Thymus (tissue), 11 donors: ENCODE results near the gene MMEL1. TPM values are rescaled to one million over a fixed set of nuclear protein-coding genes. Genes with fewer than 3 reads are reported as not detected.

Experiments
- DNase-seq, 9 donors: peaks; one replicate each; pipeline ENCODE4 v3.0.0-alpha.2; 2013; ENCODE audit warnings: low spot score in 9 of 9, low read depth in 6 of 9, missing footprints in 1 of 9
- H3K27ac ChIP-seq, 2 donors: one replicate each; pipeline ENCODE4 v1.5.1; 2013; ENCODE audit warnings: control low read depth in 1 of 2, low read depth in 1 of 2, low read length in 1 of 2, mild to moderate bottlenecking in 1 of 2, moderate library complexity in 1 of 2
- H3K27me3 ChIP-seq, 2 donors: one replicate each; pipeline ENCODE4 v1.5.1; 2013; ENCODE audit warnings: low read length in 1 of 2; ENCODE audit not compliant: control insufficient read depth in 2 of 2, insufficient read depth in 1 of 2
- H3K36me3 ChIP-seq, 2 donors: one replicate each; pipeline ENCODE4 v1.5.1; 2013; ENCODE audit warnings: low read length in 1 of 2, mild to moderate bottlenecking in 1 of 2, moderate library complexity in 1 of 2; ENCODE audit not compliant: control insufficient read depth in 2 of 2, insufficient read depth in 2 of 2
- H3K4me1 ChIP-seq, 2 donors: one replicate each; pipeline ENCODE4 v1.5.1; 2013; ENCODE audit warnings: low read length in 2 of 2; ENCODE audit not compliant: control insufficient read depth in 2 of 2, insufficient read depth in 2 of 2
- H3K4me3 ChIP-seq, 2 donors: one replicate each; pipeline ENCODE4 v1.5.1; 2013; ENCODE audit warnings: low read length in 2 of 2, control low read depth in 1 of 2, mild to moderate bottlenecking in 1 of 2
- H3K9me3 ChIP-seq, 2 donors: one replicate each; pipeline ENCODE4 v1.5.1; 2013; ENCODE audit warnings: low read length in 1 of 2, mild to moderate bottlenecking in 1 of 2; ENCODE audit not compliant: control insufficient read depth in 2 of 2, insufficient read depth in 1 of 2
- WGBS: extraction: QIAGEN DNeasy Blood & Tissue Kit; methylation state at CpG from one replicate; pipeline ENCODE4 v1.1.7; 2013; 5-methylcytosine and 5-hydroxymethylcytosine counted together
- polyA plus RNA-seq: library from polyadenylated mRNA; stranded (reverse); fragments of 200-250 nt; gene quantifications from one replicate; pipeline ENCODE4 v1.2.3, GENCODE V29; 2013
- total RNA-seq: library from RNA; stranded (reverse); fragments of 120-200 nt; gene quantifications from one replicate; pipeline ENCODE4 v1.2.4, GENCODE V29; 2013
- donor health status: healthy.

Gene MMEL1
- total and polyA plus RNA-seq, 2 donors, result 0.33 to 1.8 TPM

GRCh38 chr1:2623571-2624337 lies 9.1 kb downstream of the MMEL1 start:
- Histone ChIP-seq H3K4me3 (no peak overlapping the region), H3K36me3 (no peaks in the 10 kb centered on the region), H3K4me1 (no peaks in the 10 kb centered on the region), H3K9me3 (no peaks in the 10 kb centered on the region), H3K27ac (no peak overlapping the region), H3K27me3 (peaks cover 26 to 32% of the 10 kb centered on the region in 2 donors)
- no peak for DNase-seq
- WGBS, result 80% methylated on average over 12 of the region's 12 CpGs

- WGBS, result 12% methylated on average over 1 of the region's 1 CpG
- Histone ChIP-seq H3K4me1 (no peaks in the 10 kb centered on the region), H3K27ac (no peak overlapping the region), H3K4me3 (no peak overlapping the region), H3K27me3 (no peaks in the 10 kb centered on the region), H3K9me3 (no peaks in the 10 kb centered on the region), H3K36me3 (no peaks in the 10 kb centered on the region)
- no peak for DNase-seq
These were observed 14.8 kb downstream of the MMEL1 start for GRCh38 chr1:2617971-2618470.

- H3K9me3 ChIP-seq, result no peaks in the 10 kb centered on the region
- 92% methylated on average over 2 of the region's 2 CpGs for WGBS
- no peak for DNase-seq
These were observed 18.7 kb downstream of the MMEL1 start for GRCh38 chr1:2614145-2614544.

GRCh38 chr1:2612591-2613365 lies 20.0 kb downstream of the MMEL1 start:
- 90% methylated on average over 11 of the region's 11 CpGs for WGBS
- Histone ChIP-seq H3K4me1 (no peaks in the 10 kb centered on the region), H3K27me3 (peaks cover 0 to 9% of the 10 kb centered on the region in 2 donors), H3K9me3 (no peaks in the 10 kb centered on the region), H3K27ac (no peak overlapping the region), H3K36me3 (no peaks in the 10 kb centered on the region), H3K4me3 (no peak overlapping the region)
- no peak for DNase-seq

More at GRCh38 chr1:2614145-2614544, 18.7 kb downstream of the MMEL1 start:
- no peak overlapping the region for H3K27ac ChIP-seq
- H3K36me3 ChIP-seq, result no peaks in the 10 kb centered on the region
- H3K27me3 ChIP-seq, result peaks cover 0 to 9% of the 10 kb centered on the region in 2 donors
- H3K4me1 ChIP-seq, result no peaks in the 10 kb centered on the region
- H3K4me3 ChIP-seq, result no peak overlapping the region

- no peak for DNase-seq
- 94% methylated on average over 19 of the region's 19 CpGs for WGBS
- H3K27me3 ChIP-seq, result peaks cover 0 to 9% of the 10 kb centered on the region in 2 donors
These were observed 21.0 kb downstream of the MMEL1 start for GRCh38 chr1:2611621-2612437.

GRCh38 chr1:2611031-2611501 lies 21.8 kb downstream of the MMEL1 start:
- H3K27ac ChIP-seq, result no peak overlapping the region
- H3K9me3 ChIP-seq, result no peaks in the 10 kb centered on the region
- no peaks in the 10 kb centered on the region for H3K36me3 ChIP-seq
- H3K4me1 ChIP-seq, result no peaks in the 10 kb centered on the region
- no peak overlapping the region for H3K4me3 ChIP-seq
- no peak for DNase-seq
- H3K27me3 ChIP-seq, result peaks cover 0 to 9% of the 10 kb centered on the region in 2 donors
- WGBS, result 26% methylated on average over 24 of the region's 24 CpGs

More at GRCh38 chr1:2611621-2612437, 21.0 kb downstream of the MMEL1 start:
- Histone ChIP-seq H3K27ac (no peak overlapping the region), H3K4me3 (no peak overlapping the region), H3K9me3 (no peaks in the 10 kb centered on the region), H3K36me3 (no peaks in the 10 kb centered on the region), H3K4me1 (no peaks in the 10 kb centered on the region)

GRCh38 chr1:2610036-2610959 lies 22.5 kb downstream of the MMEL1 start:
- DNase-seq, result no peak
- 89% methylated on average over 21 of the region's 21 CpGs for WGBS
- Histone ChIP-seq H3K27me3 (peaks cover 0 to 9% of the 10 kb centered on the region in 2 donors), H3K4me1 (no peaks in the 10 kb centered on the region), H3K27ac (no peak overlapping the region), H3K36me3 (no peaks in the 10 kb centered on the region), H3K4me3 (no peak overlapping the region), H3K9me3 (no peaks in the 10 kb centered on the region)
